Right lobe of liver (tissue), 6 donors: ENCODE results near the gene BDP1. TPM values are rescaled to one million over a fixed set of nuclear protein-coding genes. Genes with fewer than 3 reads are reported as not detected.
A peak's percentile ranks its signal among the peaks of the same experiment; 100 is the strongest.
"Not testable (repeated sequence)": the region's sequence is repeated elsewhere in the genome, so short reads cannot be mapped to it uniquely, and the experiment has no call there.

Source experiments
- ATAC-seq, 4 donors: fragments of 200-7000 bp; cut with Tn5 transposase; one replicate each; pipeline ENCODE4 v1.9.1; 2020; ENCODE audit warnings: mild to moderate bottlenecking in 4 of 4, moderate library complexity in 4 of 4
- DNase-seq, 3 donors: peaks; one replicate each; pipeline ENCODE4 v3.0.0-alpha.2; 2020
- H3K27ac ChIP-seq, 3 donors: fragments of 200-600 bp; one replicate each; pipeline ENCODE4 v1.8.0; 2022
- H3K27me3 ChIP-seq, 2 donors: fragments of 200-600 bp; one replicate each; pipeline ENCODE4 v1.8.0; 2022
- H3K36me3 ChIP-seq, 4 donors: fragments of 200-600 bp; sonication (generic) in 1 of 4; one replicate each; pipeline versions ENCODE4 v1.5.1 to v1.8.0; 2017 to 2022; ENCODE audit warnings: control low read depth in 1 of 4
- H3K4me1 ChIP-seq, 4 donors: fragments of 200-600 bp; sonication (generic) in 1 of 4; one replicate each; pipeline versions ENCODE4 v1.5.1 to v1.8.0; 2017 to 2022; ENCODE audit warnings: control low read depth in 1 of 4
- H3K4me3 ChIP-seq, 3 donors: fragments of 200-600 bp; one replicate each; pipeline ENCODE4 v1.8.0; 2022
- H3K9me3 ChIP-seq, 4 donors: fragments of 200-600 bp; sonication (generic) in 1 of 4; one replicate each; pipeline versions ENCODE4 v1.5.1 to v1.8.0; 2017 to 2022; ENCODE audit warnings: control low read depth in 1 of 4
- CTCF ChIP-seq, 4 donors: fragments of 200-600 bp in 3 of 4; fragments of 450-650 bp in 1 of 4; IDR thresholded peaks; one replicate each; pipeline versions ENCODE4 v1.5.1 to v1.8.0; 2016 to 2022; ENCODE audit warnings: antibody characterized with exemption in 4 of 4, mild to moderate bottlenecking in 2 of 4
- POLR2A ChIP-seq: fragments of 450-650 bp; IDR thresholded peaks from one replicate; pipeline ENCODE4 v1.6.1; 2017; ENCODE audit warnings: antibody characterized with exemption, mild to moderate bottlenecking
- WGBS: methylation state at CpG from one replicate; pipeline ENCODE4 v1.1.6; 2018; ENCODE audit warnings: low coverage, low lambda C conversion rate; ENCODE audit not compliant: insufficient coverage; ENCODE audit errors: missing lambda C conversion rate; 5-methylcytosine and 5-hydroxymethylcytosine counted together
- intact Hi-C, 2 donors: fragments of 100-400 bp; cut with DNase I; formaldehyde crosslinking; loops; one replicate each; pipeline versions ENCODE4 v1.11.2 to v1.14.1; 2022
- long read RNA-seq: library from polyadenylated mRNA; unstranded; transcript quantifications from one replicate; pipeline ENCODE4 v2.0.0, GENCODE V29; 2019
- total RNA-seq, 6 experiments: library from RNA; depleted of rRNA in 2 of 6; stranded (reverse); fragments of >200 nt in 2 of 6; fragmentation: NEBNext Ultra II Directional in 3 of 6; extraction: Animal tissue kit (Norgen Biotek cat#: 25700) in 3 of 6; gene quantifications; one replicate each; pipeline versions ENCODE4 v1.1.0 to v1.2.4, GENCODE V29; 2016 to 2023
- donor health status: DM: no; HTN: yes; CAD: no.
- donor health status: DM: no; HTN: no; CAD: no.
- donor health status: DM: no; HTN: no; CAD: no.
- donor health status: DM: no; HTN: yes; CAD: no.
- donor health status: DM: no; HTN: yes; CAD: no.

The BDP1 gene, protein sequence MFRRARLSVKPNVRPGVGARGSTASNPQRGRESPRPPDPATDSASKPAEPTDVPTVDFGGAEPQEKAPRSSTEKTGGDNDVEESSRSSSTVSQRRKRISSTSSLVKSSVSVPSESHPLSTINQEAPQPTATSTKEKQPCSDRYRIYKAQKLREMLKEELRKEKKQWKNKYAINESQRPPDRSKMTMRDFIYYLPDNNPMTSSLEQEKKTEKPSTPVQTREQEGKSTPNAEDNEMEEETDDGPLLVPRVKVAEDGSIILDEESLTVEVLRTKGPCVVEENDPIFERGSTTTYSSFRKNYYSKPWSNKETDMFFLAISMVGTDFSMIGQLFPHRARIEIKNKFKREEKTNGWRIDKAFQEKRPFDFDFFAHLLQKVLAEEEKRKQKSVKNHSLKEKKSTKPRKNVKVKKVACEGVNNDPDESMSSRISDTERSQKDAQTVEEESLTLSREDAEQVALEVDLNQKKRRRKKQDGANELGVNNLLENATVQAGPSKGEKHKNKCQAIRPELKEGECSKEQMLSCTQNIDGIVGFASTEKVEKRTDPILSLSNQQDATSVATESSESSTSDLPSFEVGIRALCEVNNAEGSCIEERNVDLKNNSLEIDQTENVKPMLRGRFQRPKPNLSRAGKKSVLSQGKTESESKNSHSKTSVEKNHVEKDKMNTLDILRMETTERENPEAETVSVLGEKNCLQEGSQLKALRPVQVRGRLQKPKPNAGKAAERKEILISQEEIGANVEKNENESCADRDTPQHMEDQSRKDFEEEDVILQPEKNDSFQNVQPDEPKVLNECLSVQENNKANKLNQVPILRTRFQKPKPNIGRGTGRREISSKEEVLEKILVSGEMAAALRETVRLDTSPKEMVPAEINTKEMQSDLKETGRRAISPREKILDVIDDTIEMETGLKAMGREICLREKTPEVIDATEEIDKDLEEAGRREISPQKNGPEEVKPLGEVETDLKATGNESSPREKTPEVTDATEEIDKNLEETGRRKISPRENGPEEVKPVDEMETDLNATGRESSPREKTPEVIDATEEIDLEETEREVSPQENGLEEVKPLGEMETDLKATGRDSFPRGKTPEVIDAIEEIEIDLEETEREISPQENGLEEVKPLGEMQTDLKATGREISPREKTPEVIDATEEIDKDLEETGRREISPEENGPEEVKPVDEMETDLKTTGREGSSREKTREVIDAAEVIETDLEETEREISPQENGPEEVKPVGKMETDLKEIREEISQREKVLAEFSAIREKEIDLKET (N-terminal part only)
- total RNA-seq = 10 to 100 TPM in 5 of 6 experiments, 1 to 10 TPM in 1; 7.3 to 16.6 (median 11.9) TPM
- long read RNA-seq, partial matches to known transcripts = 3 of 3 reads
- long read RNA-seq, other reads (novel, unspliced or antisense) = 0 of 3 reads

GRCh38 chr5:71455427-71456361 is at the start of gene BDP1:
TSS of gene BDP1 (plus strand) at chr5:71455651. CDS start at chr5:71455878, 227 bp downstream.
- peaks cover 0 to 22% (median 9%) of the 10 kb centered on the region in 4 donors for H3K36me3 ChIP-seq
- H3K27me3 ChIP-seq = no peaks in the 10 kb centered on the region
- ATAC-seq (peak; percentile 93 to 98 (median 96)), DNase-seq (peak; percentile 94 to 98 (median 96))
- H3K27ac ChIP-seq = peak within 1 kb of the TSS; percentile 80 to 89 (median 86)
- WGBS = under 1% methylated on average over 35 of the region's 50 CpGs
- H3K4me1 ChIP-seq = peaks cover 0 to 18% (median 8%) of the 10 kb centered on the region in 4 donors
- TF ChIP-seq CTCF (IDR thresholded peaks at IDR 0.05) (peak in 3 of 4 donors; percentile 2 to 22 (median 14)), POLR2A (peak; percentile 79)
- H3K9me3 ChIP-seq = no peaks in the 10 kb centered on the region
- peak within 1 kb of the TSS; percentile 74 to 90 (median 80) for H3K4me3 ChIP-seq
- intact Hi-C loops = no loop called here

GRCh38 chr5:71410088-71410487 is 45.4 kb upstream of the BDP1 start:
- 86% methylated on average over 2 of the region's 2 CpGs for WGBS
- H3K36me3 ChIP-seq, intact Hi-C loops: not testable (repeated sequence)

GRCh38 chr5:71415626-71416025 is 39.8 kb upstream of the BDP1 start:
- H3K4me3 ChIP-seq, H3K27me3 ChIP-seq, H3K36me3 ChIP-seq, H3K9me3 ChIP-seq, intact Hi-C loops, ATAC-seq, DNase-seq, H3K27ac ChIP-seq: not testable (repeated sequence)
- H3K4me1 ChIP-seq = peaks cover 0 to 22% (median 5%) of the 10 kb centered on the region in 4 donors
- 24% methylated on average over 1 of the region's 2 CpGs for WGBS

More at GRCh38 chr5:71410088-71410487, 45.4 kb upstream of the BDP1 start:
- DNase-seq, H3K27ac ChIP-seq, H3K9me3 ChIP-seq, ATAC-seq, H3K27me3 ChIP-seq, H3K4me1 ChIP-seq, H3K4me3 ChIP-seq: not testable (repeated sequence)

GRCh38 chr5:71418026-71418425 is 37.4 kb upstream of the BDP1 start:
- WGBS = 60% methylated on average over 1 of the region's 1 CpG
- H3K27ac ChIP-seq = peak overlapping the region in 2 of 3 donors; percentile 17 to 24
- not testable (repeated sequence) for H3K4me3 ChIP-seq

GRCh38 chr5:71421278-71421677 is 34.2 kb upstream of the BDP1 start:
- H3K36me3 ChIP-seq, H3K27me3 ChIP-seq, DNase-seq, ATAC-seq, intact Hi-C loops, H3K27ac ChIP-seq, H3K9me3 ChIP-seq, H3K4me3 ChIP-seq: not testable (repeated sequence)
- H3K4me1 ChIP-seq = peaks cover 0 to 19% (median 2%) of the 10 kb centered on the region in 4 donors
- 67% methylated on average over 1 of the region's 1 CpG for WGBS

More at GRCh38 chr5:71418026-71418425, 37.4 kb upstream of the BDP1 start:
- peak; percentile 76 to 83 (median 78) for ATAC-seq
- H3K36me3 ChIP-seq, H3K27me3 ChIP-seq, intact Hi-C loops, H3K9me3 ChIP-seq, DNase-seq: not testable (repeated sequence)
- peaks cover 0 to 22% (median 2%) of the 10 kb centered on the region in 4 donors for H3K4me1 ChIP-seq

DNA sequence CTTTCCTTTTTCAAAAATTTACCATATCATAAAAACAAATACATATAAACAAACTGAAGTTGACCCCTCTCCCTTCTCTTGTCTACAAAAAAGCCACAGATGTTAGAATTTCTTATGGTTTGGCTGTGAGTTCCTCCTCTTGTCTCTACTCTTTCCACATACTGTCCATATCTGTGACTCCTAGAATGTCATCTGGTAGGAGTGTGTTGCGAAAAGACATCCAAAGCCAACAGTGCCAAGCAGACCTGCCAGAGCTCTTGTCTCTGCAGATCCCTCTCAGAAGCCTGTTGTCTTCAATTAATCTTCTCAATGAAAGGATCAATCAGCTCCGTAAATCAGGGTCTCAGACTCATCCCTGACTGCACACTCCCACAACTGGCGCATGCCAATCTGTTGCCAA is 31.6 kb upstream of the BDP1 start:
- intact Hi-C loops = not testable (repeated sequence)
- peak; percentile 36 to 78 (median 54) for ATAC-seq

GRCh38 chr5:71426686-71427474 is 28.6 kb upstream of the BDP1 start:
- H3K36me3 ChIP-seq, H3K4me3 ChIP-seq, H3K9me3 ChIP-seq, DNase-seq, H3K27me3 ChIP-seq, intact Hi-C loops, H3K27ac ChIP-seq, H3K4me1 ChIP-seq: not testable (repeated sequence)
- 13% methylated on average over 1 of the region's 2 CpGs for WGBS
- peak in 2 of 4 donors; percentile 28 to 63 for ATAC-seq

More for the DNA sequence above, 31.6 kb upstream of the BDP1 start:
- H3K36me3 ChIP-seq, H3K4me3 ChIP-seq, DNase-seq, H3K9me3 ChIP-seq, H3K27ac ChIP-seq, H3K4me1 ChIP-seq, H3K27me3 ChIP-seq: not testable (repeated sequence)
- 76% methylated on average over 3 of the region's 3 CpGs for WGBS

- H3K4me3 ChIP-seq, H3K36me3 ChIP-seq, intact Hi-C loops, H3K27ac ChIP-seq, DNase-seq, H3K9me3 ChIP-seq, H3K4me1 ChIP-seq, ATAC-seq, H3K27me3 ChIP-seq: not testable (repeated sequence)
- WGBS = 90% methylated on average over 2 of the region's 3 CpGs
These were observed 23.0 kb upstream of the BDP1 start for GRCh38 chr5:71432410-71432809.
